ENCODE data around the gene DLX1.

- TF ChIP-seq POLR2A (IDR thresholded peaks at IDR 0.05; ENCODE audit: low read length) (no peak), GATA1 (IDR thresholded peaks at IDR 0.05; ENCODE audit: low read depth, low read length) (no peak)
Measured at GRCh38 chr2:172108587-172108930, 23.3 kb downstream of the DLX1 start.

All from erythroblast (primary cell).